ENCODE results near the gene ZBBX.

- TF ChIP-seq CTCF (conservative IDR thresholded peaks at IDR 0.05; ENCODE audit: low read depth, low read length), result no peak
- TF ChIP-seq FOS (IDR thresholded peaks at IDR 0.05; ENCODE audit: low read depth, low read length), result no peak
- no peak for TF ChIP-seq RCOR1 (IDR thresholded peaks at IDR 0.05; ENCODE audit: insufficient replicate concordance, low read length)
- no peak for TF ChIP-seq POLR2A (IDR thresholded peaks at IDR 0.05; ENCODE audit: low read depth, low read length)
- TF ChIP-seq SMC3 (IDR thresholded peaks at IDR 0.05; ENCODE audit: low read depth, low read length), result no peak
These were observed 127.1 kb downstream of the ZBBX start for GRCh38 chr3:167253037-167253436.
